ENCODE data around the gene TRAPPC10.

DNA sequence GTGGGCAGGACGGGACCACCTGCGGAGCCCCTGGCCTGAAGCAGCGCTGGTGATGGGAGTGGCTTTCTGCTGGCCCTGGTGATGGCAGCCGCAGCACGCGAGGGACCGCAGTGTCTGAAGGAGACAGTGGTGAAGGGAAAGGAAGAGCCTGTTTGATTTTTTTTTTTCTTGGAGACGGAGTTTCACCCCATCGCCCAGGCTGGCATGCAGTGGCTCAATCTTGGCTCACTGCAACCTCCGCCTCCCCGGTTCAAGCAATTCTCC, 40.2 kb upstream of the TRAPPC10 start:
- TF ChIP-seq, protein P1, sequence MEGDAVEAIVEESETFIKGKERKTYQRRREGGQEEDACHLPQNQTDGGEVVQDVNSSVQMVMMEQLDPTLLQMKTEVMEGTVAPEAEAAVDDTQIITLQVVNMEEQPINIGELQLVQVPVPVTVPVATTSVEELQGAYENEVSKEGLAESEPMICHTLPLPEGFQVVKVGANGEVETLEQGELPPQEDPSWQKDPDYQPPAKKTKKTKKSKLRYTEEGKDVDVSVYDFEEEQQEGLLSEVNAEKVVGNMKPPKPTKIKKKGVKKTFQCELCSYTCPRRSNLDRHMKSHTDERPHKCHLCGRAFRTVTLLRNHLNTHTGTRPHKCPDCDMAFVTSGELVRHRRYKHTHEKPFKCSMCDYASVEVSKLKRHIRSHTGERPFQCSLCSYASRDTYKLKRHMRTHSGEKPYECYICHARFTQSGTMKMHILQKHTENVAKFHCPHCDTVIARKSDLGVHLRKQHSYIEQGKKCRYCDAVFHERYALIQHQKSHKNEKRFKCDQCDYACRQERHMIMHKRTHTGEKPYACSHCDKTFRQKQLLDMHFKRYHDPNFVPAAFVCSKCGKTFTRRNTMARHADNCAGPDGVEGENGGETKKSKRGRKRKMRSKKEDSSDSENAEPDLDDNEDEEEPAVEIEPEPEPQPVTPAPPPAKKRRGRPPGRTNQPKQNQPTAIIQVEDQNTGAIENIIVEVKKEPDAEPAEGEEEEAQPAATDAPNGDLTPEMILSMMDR (IDR thresholded peaks at IDR 0.05) = no peak
- no peak for TF ChIP-seq POLR2A (IDR thresholded peaks at IDR 0.05)
